ENCODE results near the gene SLC27A4.
"Not testable (repeated sequence)": the region's sequence is repeated elsewhere in the genome, so short reads cannot be mapped to it uniquely, and the experiment has no call there.

Gene SLC27A4

DNA sequence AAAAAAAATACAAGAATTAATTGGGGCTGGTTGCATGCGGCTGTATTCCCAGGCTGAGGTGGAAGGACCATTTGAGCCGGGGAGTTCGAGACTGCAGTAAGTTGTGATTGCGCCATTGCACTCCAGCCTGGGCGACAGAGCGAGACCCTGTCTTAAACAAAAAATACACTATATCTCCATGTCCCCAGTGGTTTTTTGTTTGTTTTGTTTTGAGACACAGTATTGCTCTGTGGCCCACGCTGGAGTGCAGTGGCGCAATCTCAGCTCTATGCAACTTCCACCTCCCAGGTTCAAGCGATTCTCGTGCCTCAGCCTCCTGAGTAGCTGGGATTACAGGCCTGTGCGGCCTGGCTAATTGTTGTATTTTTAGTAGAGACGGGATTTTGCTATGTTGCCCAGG lies 16.5 kb upstream of the SLC27A4 start:
- no peak for DNase-seq (ENCODE audit: low read depth)
- H3K4me3 ChIP-seq (replicated peaks; ENCODE audit: low read depth, low read length), result peak overlapping the region; percentile 83

DNA sequence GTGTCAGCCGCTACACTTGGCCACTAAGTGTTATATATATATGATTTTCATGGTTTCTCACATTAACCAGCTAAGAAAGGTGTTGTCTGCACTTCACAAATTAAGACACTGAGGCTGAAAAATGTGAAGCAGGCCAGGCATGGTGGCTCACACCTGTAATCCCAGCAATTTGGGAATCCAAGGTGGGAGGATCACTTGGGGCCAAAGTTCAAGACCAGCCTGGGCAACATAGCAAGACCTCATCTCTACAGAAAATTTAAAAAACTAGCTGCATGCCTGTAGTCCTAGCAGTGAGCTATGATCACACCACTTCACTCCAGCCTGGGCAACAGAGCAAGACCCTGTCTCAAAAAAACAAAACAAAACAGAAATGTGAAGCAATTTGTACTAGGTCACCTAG lies 15.9 kb upstream of the SLC27A4 start:
- TF ChIP-seq, protein P1, sequence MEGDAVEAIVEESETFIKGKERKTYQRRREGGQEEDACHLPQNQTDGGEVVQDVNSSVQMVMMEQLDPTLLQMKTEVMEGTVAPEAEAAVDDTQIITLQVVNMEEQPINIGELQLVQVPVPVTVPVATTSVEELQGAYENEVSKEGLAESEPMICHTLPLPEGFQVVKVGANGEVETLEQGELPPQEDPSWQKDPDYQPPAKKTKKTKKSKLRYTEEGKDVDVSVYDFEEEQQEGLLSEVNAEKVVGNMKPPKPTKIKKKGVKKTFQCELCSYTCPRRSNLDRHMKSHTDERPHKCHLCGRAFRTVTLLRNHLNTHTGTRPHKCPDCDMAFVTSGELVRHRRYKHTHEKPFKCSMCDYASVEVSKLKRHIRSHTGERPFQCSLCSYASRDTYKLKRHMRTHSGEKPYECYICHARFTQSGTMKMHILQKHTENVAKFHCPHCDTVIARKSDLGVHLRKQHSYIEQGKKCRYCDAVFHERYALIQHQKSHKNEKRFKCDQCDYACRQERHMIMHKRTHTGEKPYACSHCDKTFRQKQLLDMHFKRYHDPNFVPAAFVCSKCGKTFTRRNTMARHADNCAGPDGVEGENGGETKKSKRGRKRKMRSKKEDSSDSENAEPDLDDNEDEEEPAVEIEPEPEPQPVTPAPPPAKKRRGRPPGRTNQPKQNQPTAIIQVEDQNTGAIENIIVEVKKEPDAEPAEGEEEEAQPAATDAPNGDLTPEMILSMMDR (IDR thresholded peaks at IDR 0.05; ENCODE audit: low read length, missing control alignments), result no peak
- H3K4me3 ChIP-seq (replicated peaks; ENCODE audit: low read depth, low read length), result no peak overlapping the region
- DNase-seq (ENCODE audit: low read depth), result no peak

More for the DNA sequence above, 16.5 kb upstream of the SLC27A4 start:
- TF ChIP-seq, protein P1 (IDR thresholded peaks at IDR 0.05; ENCODE audit: low read length, missing control alignments), result no peak

DNA sequence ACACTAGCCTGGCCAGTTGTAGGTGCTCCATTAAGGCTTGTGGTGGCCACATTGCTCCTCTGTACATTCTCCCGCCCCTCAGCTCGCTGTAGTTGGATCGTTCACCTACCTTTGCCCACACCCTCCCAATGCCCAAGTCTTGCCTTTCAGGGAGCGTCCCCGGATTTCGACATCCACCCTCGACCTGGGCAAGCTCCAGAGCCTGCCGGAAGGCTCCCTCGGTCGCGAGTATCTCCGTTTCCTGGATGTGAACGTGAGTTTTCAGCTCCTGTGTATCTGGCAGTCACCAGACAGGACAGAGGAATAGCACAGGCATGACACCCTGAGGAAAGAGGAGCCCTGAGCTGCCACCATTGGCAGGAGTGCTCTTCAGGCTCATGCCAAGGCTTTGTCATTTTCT lies 14.7 kb upstream of the SLC27A4 start:
- TF ChIP-seq, protein P1 (IDR thresholded peaks at IDR 0.05; ENCODE audit: low read length, missing control alignments), result no peak
- no peak for DNase-seq (ENCODE audit: low read depth)
- H3K4me3 ChIP-seq (replicated peaks; ENCODE audit: low read depth, low read length), result no peak overlapping the region

DNA sequence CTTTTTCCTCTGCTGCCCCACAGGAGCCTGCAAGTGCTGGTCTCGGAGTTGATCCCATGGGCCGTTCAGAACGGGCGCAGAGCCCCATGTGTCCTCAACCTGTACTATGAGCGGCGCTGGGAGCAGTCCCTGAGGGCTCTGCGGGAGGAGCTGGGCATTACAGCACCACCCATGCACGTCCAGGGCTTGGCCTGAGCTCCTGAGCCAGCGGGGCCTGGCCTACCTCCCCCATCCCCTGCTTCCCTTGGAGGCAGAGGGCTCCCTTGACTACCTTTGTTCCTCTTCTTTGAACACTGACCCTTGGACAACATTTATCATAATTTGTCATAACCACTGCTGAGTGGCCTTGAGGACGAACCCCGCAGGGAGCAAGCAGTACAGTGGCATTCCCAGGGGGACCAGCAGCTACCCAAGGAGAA lies 6.9 kb upstream of the SLC27A4 start:
- DNase-seq (ENCODE audit: low read depth), result no peak
- TF ChIP-seq, protein P1 (IDR thresholded peaks at IDR 0.05; ENCODE audit: low read length, missing control alignments), result no peak
- no peak overlapping the region for H3K4me3 ChIP-seq (replicated peaks; ENCODE audit: low read depth, low read length)

DNA sequence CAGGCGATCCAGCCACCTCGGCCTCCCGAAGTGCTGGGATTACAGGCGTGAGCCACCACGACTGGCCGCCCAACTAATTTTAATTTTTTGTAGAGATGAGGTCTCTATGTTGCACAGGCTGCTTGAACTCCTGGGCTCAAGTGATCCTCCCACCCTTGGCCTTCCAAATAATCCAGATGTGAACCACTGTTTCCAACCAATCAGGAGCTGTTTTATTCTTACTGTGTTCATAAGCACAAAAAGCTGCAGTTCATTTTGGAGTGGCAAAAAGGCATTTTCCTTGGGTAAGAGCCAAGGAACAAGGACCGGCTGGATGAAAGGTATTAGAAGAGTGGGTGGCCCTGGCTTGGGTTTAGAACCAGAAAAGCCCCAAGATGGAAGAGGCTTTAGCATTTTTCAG lies 5.2 kb upstream of the SLC27A4 start:
- DNase-seq (ENCODE audit: low read depth), result no peak
- TF ChIP-seq, protein P1 (IDR thresholded peaks at IDR 0.05; ENCODE audit: low read length, missing control alignments), result no peak
- no peak overlapping the region for H3K4me3 ChIP-seq (replicated peaks; ENCODE audit: low read depth, low read length)

DNA sequence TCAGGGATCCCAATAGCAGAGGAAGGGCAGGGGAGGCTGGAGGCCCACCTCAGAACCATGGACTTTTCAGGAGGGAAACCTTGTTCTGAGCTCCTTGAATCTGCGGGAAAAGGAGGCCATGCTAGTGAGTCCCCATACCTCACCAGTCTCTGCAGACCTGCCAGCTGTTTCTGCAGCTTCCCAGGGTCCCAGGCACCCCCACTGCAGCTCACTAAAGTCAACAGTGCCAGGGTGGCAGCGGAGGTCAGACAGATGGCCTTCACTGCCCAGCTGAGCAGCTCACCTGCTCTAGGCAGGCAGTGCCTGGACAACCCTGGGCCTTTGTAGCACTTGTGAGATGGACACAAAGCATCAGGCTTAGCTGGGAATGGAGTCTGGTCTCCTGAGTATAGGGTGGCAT lies 4.4 kb upstream of the SLC27A4 start:
- no peak for DNase-seq (ENCODE audit: low read depth)
- no peak overlapping the region for H3K4me3 ChIP-seq (replicated peaks; ENCODE audit: low read depth, low read length)
- TF ChIP-seq, protein P1 (IDR thresholded peaks at IDR 0.05; ENCODE audit: low read length, missing control alignments), result no peak

DNA sequence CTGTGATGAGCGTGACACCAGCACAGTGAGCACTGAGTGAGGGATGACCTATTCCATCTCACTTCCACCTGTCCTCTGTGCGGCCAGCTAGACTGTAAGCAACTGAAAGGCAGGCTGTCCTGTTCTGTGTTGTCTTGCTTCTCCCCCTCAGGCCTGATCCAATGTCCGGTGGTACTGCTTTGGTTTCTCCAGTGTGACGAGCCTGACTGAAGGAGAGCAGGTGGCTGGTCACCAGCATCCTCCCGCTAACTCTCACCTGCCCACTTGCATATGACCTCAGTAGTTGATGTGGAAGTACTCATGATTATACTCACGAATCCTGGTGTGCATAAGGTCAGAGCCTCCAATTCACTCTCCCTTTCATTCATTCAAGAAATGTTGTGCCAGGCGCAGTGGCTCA lies 2.4 kb upstream of the SLC27A4 start:
- H3K4me3 ChIP-seq (replicated peaks; ENCODE audit: low read depth, low read length), result no peak overlapping the region
- no peak for DNase-seq (ENCODE audit: low read depth)
- TF ChIP-seq, protein P1 (IDR thresholded peaks at IDR 0.05; ENCODE audit: low read length, missing control alignments), result no peak

DNA sequence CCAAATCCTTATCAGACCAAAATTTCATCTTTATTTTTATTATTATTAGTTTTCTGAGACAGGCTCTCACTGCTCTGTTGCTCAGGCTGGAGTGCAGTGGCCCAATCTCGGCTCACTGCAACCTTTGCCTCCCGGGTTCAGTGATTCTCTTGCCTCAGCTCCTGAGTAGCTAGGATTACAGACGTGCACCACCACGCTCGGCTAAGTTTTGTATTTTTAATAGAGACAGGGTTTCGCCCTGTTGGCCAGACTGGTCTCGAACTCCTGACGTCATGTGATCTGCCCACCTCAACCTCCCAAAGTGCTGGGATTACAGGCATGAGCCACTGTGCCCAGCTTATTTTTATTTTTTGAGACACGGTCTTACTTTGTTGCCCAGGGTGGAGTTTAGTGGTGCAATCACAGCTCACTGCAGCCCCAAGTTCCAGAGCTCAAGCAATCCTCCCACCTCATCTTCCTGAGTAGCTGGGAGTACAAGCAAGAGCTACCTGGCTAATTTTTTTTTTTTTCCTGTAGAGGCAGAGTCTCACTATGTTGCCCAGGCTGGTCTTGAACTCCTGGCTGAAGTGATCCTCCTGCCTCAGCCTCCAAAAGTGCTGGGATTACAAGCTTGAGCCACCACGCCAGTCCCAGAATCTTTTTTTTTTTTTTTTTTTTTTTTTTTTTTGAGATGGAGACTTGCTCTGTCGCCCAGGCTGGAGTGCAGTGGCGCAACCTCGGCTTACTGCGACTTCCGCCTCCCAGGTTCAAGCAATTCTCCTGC lies 1.3 kb upstream of the SLC27A4 start:
- H3K4me3 ChIP-seq (replicated peaks; ENCODE audit: low read depth, low read length); DNase-seq (ENCODE audit: low read depth): not testable (repeated sequence)
